ENCODE data around the gene STK31.
"Not testable (repeated sequence)": the region's sequence is repeated elsewhere in the genome, so short reads cannot be mapped to it uniquely, and the experiment has no call there.

Gene STK31

GRCh38 chr7:23712368-23713284, 2.6 kb downstream of the STK31 start:
- no peak for DNase-seq (ENCODE audit: extremely low read depth in 1 of 2, low read depth in 1 of 2)

- no peak for DNase-seq (ENCODE audit: extremely low read depth in 1 of 2, low read depth in 1 of 2)
These were observed 3.5 kb downstream of the STK31 start for GRCh38 chr7:23713285-23714149.

GRCh38 chr7:23714150-23714464, 4.1 kb downstream of the STK31 start:
- no peak for DNase-seq (ENCODE audit: extremely low read depth in 1 of 2, low read depth in 1 of 2)

GRCh38 chr7:23714579-23714978, 4.6 kb downstream of the STK31 start:
- no peak for DNase-seq (ENCODE audit: extremely low read depth in 1 of 2, low read depth in 1 of 2)

DNA sequence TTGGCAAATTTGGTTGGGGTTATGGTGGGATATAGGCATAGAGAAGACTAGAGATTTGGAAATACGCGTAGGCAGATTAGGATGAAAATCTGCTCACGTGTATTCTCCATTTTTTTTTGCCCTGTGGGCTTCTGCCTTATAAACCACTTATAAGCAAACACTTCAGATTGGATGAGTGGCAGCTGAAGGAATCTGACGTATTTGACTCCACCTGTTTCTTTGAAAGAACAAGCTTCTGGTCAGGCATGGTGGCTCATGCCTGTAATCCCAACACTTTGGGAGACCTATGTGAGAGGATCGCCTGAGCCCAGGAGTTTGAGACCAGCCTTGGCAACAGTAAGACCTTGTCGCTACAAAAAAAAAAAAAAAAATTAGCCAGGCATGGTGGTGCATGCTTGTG, 5.1 kb downstream of the STK31 start:
- DNase-seq (ENCODE audit: extremely low read depth in 1 of 2, low read depth in 1 of 2), result no peak

- DNase-seq (ENCODE audit: extremely low read depth in 1 of 2, low read depth in 1 of 2), result no peak
These were observed 7.8 kb downstream of the STK31 start for GRCh38 chr7:23717788-23718187.

DNA sequence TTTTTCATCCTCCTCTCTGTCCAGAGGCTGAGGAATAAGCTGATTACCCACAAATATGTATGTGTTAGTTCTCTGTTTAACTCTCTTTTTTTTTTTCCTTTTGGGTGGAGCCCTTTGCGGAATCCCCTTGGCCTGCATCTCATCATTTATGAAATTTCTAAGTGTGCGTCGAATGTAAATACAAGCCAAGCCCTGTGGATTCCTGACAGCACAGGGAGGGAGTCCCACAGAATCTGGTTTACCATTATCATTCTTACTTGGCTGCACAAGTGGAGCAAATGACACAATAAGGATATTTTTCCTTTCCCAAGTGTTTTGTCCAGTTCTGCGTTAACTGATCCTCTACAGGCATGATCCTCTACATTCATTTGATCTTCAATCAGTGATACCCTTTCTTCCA, 11.4 kb downstream of the STK31 start:
- no peak for DNase-seq (ENCODE audit: extremely low read depth in 1 of 2, low read depth in 1 of 2)

DNA sequence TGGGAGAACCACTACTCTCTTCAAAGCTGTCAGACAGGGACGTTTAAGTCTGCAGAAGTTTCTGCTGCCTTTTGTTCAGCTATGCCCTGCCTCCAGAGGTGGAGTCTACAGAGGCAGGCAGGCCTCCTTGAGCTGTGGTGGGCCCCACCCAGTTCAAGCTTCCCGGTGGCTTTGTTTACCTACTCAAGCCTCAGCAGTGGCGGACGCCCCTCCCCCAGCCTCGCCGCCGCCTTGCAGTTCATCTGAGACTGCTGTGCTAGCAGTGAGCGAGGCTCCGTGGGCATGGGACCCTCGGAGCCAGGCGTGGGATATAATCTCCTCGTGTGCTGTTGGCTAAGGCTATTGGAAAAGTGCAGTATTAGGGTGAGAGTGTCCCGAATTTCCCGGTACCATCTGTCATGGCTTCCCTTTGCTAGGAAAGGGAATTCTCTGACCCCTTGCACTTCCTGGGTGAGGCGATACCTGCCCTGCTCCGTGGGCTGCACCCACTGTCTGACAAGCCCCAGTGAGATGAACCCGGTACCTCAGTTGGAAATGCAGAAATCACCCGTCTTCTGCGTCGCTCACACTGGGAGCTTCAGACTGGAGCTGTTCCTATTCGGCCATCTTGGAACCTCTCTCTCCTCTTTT, 12.7 kb downstream of the STK31 start:
- not testable (repeated sequence) for DNase-seq (ENCODE audit: extremely low read depth in 1 of 2, low read depth in 1 of 2)

GRCh38 chr7:23724113-23724512, 14.1 kb downstream of the STK31 start:
- DNase-seq (ENCODE audit: extremely low read depth in 1 of 2, low read depth in 1 of 2), result not testable (repeated sequence)

DNA sequence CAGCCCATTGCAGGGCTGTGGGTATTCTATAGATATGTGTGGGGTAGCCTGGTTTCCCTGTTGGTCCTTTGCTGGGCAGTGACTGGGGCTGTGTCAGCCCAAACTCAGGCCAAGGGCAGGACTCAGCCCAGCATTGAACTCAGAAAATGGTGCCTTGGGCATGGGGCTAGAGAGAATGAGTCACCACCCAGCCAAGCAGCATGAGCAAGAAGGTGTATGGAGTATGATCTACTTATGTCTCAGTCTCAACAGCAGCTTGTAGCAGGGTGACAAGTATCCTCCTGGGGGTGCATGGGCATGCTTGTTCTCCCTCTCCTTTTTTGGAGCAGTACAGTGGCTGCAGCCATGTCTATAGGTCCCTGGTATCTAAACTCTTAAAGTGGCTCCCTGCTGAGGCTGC, 32.0 kb downstream of the STK31 start:
- no peak for DNase-seq (ENCODE audit: extremely low read depth in 1 of 2, low read depth in 1 of 2)

GRCh38 chr7:23743226-23743625, 33.2 kb downstream of the STK31 start:
- no peak for DNase-seq (ENCODE audit: extremely low read depth in 1 of 2, low read depth in 1 of 2)

DNA sequence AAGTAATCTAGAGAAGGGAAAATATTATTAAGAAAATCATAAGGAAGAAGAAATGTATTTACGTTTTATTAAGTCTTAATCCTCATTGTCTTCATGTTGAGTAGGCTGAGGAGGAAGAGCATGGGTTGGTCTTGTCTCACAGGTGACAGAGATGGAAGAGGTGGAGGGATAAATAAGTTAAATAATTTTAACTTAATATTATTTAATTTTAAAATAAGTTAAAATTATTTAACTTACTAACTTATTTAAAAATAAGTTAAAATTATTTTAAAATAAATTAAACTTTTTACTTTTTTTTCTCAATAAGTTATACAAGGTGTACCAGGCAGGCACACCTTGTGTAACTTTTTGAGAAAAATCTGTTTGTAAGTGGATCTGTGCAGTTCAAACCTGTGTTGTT, 36.6 kb downstream of the STK31 start:
- no peak for DNase-seq (ENCODE audit: extremely low read depth in 1 of 2, low read depth in 1 of 2)

DNA sequence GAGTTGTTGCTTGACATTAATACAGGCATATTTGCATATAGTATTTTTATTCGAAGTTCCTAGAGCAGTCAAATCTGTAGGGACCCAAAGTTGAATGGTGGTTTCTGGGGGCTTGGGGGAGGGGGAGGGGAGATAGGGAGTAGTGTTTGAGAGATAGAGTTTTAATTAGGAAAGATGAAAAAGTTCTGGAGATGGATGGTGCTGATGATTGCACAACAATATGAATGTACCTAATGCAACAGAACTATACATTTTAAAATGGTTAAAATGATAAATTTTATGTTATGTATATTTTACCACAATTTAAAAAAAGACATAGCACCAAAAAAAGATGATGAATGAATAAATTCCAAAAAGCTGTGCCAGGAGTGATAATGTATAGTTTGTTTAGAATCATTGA, 41.8 kb downstream of the STK31 start:
- DNase-seq (ENCODE audit: extremely low read depth in 1 of 2, low read depth in 1 of 2), result no peak

DNA sequence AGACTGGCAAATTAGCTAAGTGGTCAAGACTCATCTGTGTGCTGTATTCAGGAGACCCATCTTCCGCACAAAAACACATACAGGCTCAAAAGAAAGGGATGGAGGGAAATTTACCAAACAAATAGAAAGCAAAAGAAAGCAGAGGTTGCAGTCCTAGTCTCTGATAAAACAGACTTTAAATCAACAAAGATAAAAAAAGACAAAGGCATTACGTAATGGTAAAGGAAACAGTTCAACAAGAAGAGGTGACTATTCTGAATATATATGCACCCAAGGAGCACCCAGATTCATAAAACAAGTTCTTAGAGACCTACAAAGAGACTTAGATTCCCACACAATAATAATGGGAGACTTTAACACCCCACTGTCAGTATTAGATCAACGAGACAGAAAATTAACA, 48.8 kb downstream of the STK31 start:
- DNase-seq (ENCODE audit: extremely low read depth in 1 of 2, low read depth in 1 of 2), result not testable (repeated sequence)

DNA sequence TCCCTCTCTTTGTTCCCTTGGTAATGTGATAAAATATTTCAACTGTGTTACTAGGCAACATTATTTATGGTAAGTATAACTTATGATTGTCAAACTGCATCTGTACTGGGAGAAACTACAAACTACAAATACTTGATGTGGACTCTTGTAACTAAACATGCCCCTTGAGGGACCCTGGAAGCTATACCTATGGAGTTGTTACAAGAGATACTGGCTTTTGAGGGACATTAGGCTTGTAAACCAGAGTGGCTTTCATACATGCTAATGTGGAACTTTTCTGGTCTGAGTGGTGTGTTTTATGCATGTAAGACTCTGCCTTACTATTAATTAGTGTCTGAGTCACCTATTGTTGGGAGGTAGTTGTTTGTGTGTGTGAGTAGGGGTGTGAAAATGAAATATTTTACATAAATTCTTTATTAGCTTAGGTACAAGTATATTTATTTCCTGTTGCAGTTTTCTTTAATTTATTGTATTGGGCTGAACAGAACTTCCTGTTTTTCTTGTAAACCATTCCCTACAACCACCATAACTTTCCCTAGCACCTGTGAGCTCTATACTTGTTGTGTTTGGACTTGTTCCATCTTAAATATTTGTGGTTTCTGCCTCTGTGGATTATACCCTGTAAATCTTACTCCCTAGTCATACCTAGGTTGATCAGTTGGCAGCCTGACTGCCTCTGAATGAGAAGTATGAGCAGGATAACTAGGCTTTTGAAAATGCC, 49.8 kb downstream of the STK31 start:
- no peak for DNase-seq (ENCODE audit: extremely low read depth in 1 of 2, low read depth in 1 of 2)

- DNase-seq (ENCODE audit: extremely low read depth in 1 of 2, low read depth in 1 of 2), result no peak
These were observed 55.9 kb downstream of the STK31 start for GRCh38 chr7:23765943-23766342.

- no peak for DNase-seq (ENCODE audit: extremely low read depth in 1 of 2, low read depth in 1 of 2)
These were observed 57.5 kb downstream of the STK31 start for GRCh38 chr7:23767514-23767913.

- DNase-seq (ENCODE audit: extremely low read depth in 1 of 2, low read depth in 1 of 2), result no peak
These were observed 58.0 kb downstream of the STK31 start for GRCh38 chr7:23768022-23768421.

GRCh38 chr7:23779185-23779800, 69.3 kb downstream of the STK31 start:
- not testable (repeated sequence) for DNase-seq (ENCODE audit: extremely low read depth in 1 of 2, low read depth in 1 of 2)

- no peak for DNase-seq (ENCODE audit: extremely low read depth in 1 of 2, low read depth in 1 of 2)
These were observed 73.1 kb downstream of the STK31 start for GRCh38 chr7:23783115-23783514.
